Measurements from ENCODE around the gene PLTP. TPM values are rescaled to one million over a fixed set of nuclear protein-coding genes. Genes with fewer than 3 reads are reported as not detected.

The PLTP gene
- total and polyA plus RNA-seq, 2 of the 13 experiments (the other 11 are each of a cell fraction or from before 2014, with no cell fraction given), result 16.9 to 28.6 TPM

DNA sequence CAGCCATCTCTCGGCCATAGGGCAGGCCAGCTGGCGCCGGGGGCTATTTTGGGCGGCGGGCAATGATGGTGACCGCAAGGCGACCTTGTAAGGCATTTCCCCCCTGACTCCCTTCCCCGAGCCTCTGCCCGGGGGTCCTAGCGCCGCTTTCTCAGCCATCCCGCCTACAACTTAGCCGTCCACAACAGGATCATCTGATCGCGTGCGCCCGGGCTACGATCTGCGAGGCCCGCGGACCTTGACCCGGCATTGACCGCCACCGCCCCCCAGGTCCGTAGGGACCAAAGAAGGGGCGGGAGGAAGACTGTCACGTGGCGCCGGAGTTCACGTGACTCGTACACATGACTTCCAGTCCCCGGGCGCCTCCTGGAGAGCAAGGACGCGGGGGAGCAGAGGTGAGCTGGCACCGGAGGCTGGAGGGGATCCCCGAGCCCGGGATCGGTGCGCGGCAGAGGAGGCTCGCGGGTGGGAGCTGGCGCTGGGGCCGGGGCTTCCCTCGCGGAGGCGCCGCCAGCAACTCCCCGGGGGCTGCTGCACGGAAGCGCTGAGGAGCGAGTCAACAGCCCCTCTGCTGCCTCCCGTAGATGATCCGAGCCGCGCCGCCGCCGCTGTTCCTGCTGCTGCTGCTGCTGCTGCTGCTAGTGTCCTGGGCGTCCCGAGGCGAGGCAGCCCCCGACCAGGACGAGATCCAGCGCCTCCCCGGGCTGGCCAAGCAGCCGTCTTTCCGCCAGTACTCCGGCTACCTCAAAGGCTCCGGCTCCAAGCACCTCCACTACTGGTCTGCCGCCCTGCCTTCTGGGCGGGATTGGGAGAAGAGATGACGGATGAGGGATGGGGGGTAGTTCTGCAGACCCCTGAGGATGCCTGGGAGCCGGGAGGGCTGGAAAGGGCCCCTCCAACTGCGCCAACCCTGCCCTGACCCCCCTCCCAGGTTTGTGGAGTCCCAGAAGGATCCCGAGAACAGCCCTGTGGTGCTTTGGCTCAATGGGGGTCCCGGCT is 20.7 kb downstream of the PLTP start, which contains the start of the genes CTSA and NEURL2 (continued):
- TF ChIP-seq, protein P1, sequence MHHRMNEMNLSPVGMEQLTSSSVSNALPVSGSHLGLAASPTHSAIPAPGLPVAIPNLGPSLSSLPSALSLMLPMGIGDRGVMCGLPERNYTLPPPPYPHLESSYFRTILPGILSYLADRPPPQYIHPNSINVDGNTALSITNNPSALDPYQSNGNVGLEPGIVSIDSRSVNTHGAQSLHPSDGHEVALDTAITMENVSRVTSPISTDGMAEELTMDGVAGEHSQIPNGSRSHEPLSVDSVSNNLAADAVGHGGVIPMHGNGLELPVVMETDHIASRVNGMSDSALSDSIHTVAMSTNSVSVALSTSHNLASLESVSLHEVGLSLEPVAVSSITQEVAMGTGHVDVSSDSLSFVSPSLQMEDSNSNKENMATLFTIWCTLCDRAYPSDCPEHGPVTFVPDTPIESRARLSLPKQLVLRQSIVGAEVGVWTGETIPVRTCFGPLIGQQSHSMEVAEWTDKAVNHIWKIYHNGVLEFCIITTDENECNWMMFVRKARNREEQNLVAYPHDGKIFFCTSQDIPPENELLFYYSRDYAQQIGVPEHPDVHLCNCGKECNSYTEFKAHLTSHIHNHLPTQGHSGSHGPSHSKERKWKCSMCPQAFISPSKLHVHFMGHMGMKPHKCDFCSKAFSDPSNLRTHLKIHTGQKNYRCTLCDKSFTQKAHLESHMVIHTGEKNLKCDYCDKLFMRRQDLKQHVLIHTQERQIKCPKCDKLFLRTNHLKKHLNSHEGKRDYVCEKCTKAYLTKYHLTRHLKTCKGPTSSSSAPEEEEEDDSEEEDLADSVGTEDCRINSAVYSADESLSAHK (CRISPR knock-in tag; IDR thresholded peaks at IDR 0.05; ENCODE audit: borderline replicate concordance), result peak; percentile 26; the same call in 1 of the 2 replicates
- TF ChIP-seq ZNF788 (CRISPR knock-in tag; IDR thresholded peaks at IDR 0.05; ENCODE audit: borderline replicate concordance) (peak; percentile 100), THAP11 (CRISPR knock-in tag; IDR thresholded peaks at IDR 0.05) (peak; percentile 94), ESRRA (CRISPR knock-in tag; IDR thresholded peaks at IDR 0.05; ENCODE audit: low read depth) (peak; percentile 99), SYNCRIP (IDR thresholded peaks at IDR 0.05; ENCODE audit: insufficient read depth, low read depth, low read length) (no peak), RBM22 (optimal IDR thresholded peaks at IDR 0.05; ENCODE audit: low read length) (peak; percentile 90), ARNTL (CRISPR knock-in tag; IDR thresholded peaks at IDR 0.05) (peak; percentile 100), ZNF768 (CRISPR knock-in tag; IDR thresholded peaks at IDR 0.05) (peak; percentile 78), ATF7-NPFF (CRISPR knock-in tag; IDR thresholded peaks at IDR 0.05; ENCODE audit: low read depth) (peak; percentile 100), ZNF644 (CRISPR knock-in tag; IDR thresholded peaks at IDR 0.05; ENCODE audit: low read depth) (no peak; the same call in 1 of the 2 replicates), POGZ (CRISPR knock-in tag; IDR thresholded peaks at IDR 0.05) (peak; percentile 99), TBP (CRISPR knock-in tag; IDR thresholded peaks at IDR 0.05) (no peak), FOXA3 (CRISPR knock-in tag; IDR thresholded peaks at IDR 0.05) (peak; percentile 95), SETDB1 (CRISPR knock-in tag; IDR thresholded peaks at IDR 0.05; ENCODE audit: borderline replicate concordance) (peak; percentile 71; the same call in 1 of the 2 replicates), ATF1 (CRISPR knock-in tag; IDR thresholded peaks at IDR 0.05) (no peak), ZNF225 (CRISPR knock-in tag; IDR thresholded peaks at IDR 0.05) (0 out of 2 replicates have a peak, but pooled peaks have one; percentile 62), ZNF75D (CRISPR knock-in tag; IDR thresholded peaks at IDR 0.05; ENCODE audit: borderline replicate concordance) (0 out of 2 replicates have a peak, but pooled peaks have one; percentile 92)
- TF ChIP-seq, protein P2, sequence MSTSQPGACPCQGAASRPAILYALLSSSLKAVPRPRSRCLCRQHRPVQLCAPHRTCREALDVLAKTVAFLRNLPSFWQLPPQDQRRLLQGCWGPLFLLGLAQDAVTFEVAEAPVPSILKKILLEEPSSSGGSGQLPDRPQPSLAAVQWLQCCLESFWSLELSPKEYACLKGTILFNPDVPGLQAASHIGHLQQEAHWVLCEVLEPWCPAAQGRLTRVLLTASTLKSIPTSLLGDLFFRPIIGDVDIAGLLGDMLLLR (CRISPR knock-in tag; IDR thresholded peaks at IDR 0.05), result peak; percentile 98
- TF ChIP-seq, protein P3, sequence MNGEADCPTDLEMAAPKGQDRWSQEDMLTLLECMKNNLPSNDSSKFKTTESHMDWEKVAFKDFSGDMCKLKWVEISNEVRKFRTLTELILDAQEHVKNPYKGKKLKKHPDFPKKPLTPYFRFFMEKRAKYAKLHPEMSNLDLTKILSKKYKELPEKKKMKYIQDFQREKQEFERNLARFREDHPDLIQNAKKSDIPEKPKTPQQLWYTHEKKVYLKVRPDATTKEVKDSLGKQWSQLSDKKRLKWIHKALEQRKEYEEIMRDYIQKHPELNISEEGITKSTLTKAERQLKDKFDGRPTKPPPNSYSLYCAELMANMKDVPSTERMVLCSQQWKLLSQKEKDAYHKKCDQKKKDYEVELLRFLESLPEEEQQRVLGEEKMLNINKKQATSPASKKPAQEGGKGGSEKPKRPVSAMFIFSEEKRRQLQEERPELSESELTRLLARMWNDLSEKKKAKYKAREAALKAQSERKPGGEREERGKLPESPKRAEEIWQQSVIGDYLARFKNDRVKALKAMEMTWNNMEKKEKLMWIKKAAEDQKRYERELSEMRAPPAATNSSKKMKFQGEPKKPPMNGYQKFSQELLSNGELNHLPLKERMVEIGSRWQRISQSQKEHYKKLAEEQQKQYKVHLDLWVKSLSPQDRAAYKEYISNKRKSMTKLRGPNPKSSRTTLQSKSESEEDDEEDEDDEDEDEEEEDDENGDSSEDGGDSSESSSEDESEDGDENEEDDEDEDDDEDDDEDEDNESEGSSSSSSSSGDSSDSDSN (CRISPR knock-in tag; IDR thresholded peaks at IDR 0.05), result peak; percentile 94
- TF ChIP-seq, protein P4, sequence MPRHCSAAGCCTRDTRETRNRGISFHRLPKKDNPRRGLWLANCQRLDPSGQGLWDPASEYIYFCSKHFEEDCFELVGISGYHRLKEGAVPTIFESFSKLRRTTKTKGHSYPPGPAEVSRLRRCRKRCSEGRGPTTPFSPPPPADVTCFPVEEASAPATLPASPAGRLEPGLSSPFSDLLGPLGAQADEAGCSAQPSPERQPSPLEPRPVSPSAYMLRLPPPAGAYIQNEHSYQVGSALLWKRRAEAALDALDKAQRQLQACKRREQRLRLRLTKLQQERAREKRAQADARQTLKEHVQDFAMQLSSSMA (CRISPR knock-in tag; IDR thresholded peaks at IDR 0.05), result peak; percentile 98
- TF ChIP-seq, protein P5, sequence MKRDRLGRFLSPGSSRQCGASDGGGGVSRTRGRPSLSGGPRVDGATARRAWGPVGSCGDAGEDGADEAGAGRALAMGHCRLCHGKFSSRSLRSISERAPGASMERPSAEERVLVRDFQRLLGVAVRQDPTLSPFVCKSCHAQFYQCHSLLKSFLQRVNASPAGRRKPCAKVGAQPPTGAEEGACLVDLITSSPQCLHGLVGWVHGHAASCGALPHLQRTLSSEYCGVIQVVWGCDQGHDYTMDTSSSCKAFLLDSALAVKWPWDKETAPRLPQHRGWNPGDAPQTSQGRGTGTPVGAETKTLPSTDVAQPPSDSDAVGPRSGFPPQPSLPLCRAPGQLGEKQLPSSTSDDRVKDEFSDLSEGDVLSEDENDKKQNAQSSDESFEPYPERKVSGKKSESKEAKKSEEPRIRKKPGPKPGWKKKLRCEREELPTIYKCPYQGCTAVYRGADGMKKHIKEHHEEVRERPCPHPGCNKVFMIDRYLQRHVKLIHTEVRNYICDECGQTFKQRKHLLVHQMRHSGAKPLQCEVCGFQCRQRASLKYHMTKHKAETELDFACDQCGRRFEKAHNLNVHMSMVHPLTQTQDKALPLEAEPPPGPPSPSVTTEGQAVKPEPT (CRISPR knock-in tag; IDR thresholded peaks at IDR 0.05; ENCODE audit: low read depth), result peak; percentile 98

All from HepG2 (cell line).